GM18505 (cell line): Measurements from ENCODE around the gene HOXC4.
"Not testable (repeated sequence)": the region's sequence is repeated elsewhere in the genome, so short reads cannot be mapped to it uniquely, and the experiment has no call there.

Experiments
- ATAC-seq: cut with Tn5 transposase; IDR thresholded peaks from one replicate; pipeline ENCODE4 v1.9.1; 2021; ENCODE audit not compliant: unreplicated experiment
- POLR2A ChIP-seq: IDR thresholded peaks from 4 replicates; pipeline ENCODE4 v1.6.1; 2011; ENCODE audit warnings: borderline replicate concordance; ENCODE audit not compliant: insufficient read depth, insufficient read length; ENCODE audit errors: extremely low read depth

The HOXC4 gene

DNA sequence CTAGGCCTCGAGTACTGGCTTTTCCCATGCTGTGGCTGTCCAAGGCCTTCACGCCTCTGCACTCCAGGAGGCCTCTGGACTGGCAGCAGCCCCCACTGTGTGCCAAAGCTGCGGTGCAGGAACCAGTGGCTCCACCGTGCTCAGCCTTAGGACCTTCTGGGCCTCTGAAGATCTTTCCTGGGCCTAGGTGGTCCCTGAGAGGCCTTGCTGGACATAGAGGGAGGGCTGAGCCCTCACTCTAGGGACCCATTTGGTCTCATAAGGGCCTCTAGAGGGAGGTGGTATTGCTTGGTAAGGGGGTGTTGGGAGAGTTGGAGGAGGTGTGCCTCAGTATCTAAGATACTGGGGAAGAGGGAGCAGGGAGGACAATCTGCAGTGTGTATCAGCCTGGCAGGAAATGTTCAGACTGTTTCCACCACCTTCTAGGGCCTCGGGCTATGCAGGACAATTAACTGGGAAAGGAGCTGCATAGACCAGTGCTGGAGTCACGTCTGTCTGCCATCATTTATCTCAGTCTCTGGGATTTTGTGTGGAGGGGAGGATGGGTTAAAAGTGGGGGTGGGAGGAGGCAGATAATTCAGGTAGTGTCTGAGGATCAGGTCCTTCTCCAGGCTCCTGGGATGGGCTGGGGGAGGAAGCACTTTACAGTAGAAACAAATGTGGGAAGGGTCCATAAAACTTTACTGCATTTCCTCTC, 17.9 kb upstream of the HOXC4 start:
- ATAC-seq = no peak
- no peak for TF ChIP-seq POLR2A

DNA sequence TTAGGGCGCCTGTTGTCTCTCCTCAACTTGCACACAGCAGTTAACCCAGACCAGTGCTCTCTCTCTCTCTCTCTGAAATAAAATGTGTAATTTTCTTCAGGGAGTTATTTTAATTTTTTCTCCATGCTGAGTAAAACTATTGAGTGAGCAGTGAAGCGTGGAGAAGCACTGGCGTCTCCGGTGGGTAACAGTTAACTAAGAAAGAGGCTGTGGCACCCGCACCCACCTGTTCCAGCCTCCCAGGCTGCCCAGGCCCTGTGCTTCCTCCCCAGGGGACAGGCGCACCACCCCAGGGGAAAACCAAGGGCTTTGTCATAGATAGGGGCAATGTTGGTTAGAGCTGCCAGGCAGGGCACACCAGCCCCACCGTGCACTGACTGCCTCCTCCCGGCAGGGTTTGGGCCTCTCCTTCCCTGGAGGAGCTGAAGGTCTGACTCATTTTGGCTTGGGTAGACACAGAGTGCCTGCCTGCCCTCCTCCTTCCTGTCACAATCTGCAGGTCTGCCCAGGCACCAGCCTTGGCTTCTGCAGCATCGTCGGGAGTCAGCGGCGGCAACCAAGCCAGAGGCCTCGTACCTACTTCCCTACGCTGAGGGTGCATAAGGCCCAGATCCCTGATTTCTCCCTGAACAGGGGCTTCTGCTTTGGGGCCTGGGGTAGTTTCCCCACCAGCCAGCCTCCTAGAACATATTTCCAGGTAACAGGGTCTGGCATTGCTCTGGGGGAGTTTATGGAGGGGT, 16.8 kb upstream of the HOXC4 start:
- TF ChIP-seq POLR2A = no peak
- ATAC-seq = no peak

DNA sequence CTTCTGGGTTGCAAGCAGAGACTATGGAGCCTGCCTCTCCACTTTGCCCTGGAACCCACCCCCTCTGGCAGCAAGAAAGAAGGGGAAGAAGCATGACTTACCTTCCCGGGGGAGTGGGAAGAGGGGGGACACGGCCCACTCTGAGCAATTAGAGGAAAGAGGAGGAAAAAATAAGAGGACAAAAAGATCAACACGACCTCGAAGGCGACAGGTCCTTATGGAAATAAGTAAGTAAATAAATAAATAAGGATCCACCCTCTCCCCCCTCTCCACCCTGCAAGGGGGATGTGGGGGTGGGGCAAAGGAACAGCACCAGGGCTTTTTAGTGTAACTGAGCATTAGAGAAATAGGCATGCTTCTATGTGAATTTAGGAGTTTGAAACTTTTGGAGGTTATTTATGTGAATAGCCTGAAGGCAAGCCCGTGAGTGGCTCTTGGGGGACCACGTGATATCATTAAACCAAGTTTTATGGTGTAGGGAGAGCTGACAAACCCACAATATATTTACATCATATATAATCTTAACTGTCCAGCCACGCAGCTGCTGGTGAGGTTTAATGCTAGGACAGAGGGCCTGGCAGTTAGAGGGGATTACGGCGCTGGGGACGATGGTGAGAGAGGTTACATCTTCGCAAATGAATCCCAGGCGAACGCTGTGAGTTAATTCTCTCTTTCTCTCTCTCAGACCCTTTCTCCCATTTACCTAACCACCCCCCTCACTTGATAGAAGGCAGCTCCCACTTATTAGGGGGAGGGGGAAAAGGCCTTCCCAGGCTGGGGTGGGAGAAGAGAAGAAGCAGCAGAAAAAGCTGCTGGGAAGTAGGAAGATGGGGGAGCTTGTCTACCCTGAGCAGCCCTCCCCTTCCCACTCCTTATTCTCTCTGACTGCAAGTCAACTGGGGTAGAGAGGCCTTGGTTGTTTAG, 16.0 kb upstream of the HOXC4 start:
- ATAC-seq = no peak
- no peak for TF ChIP-seq POLR2A

DNA sequence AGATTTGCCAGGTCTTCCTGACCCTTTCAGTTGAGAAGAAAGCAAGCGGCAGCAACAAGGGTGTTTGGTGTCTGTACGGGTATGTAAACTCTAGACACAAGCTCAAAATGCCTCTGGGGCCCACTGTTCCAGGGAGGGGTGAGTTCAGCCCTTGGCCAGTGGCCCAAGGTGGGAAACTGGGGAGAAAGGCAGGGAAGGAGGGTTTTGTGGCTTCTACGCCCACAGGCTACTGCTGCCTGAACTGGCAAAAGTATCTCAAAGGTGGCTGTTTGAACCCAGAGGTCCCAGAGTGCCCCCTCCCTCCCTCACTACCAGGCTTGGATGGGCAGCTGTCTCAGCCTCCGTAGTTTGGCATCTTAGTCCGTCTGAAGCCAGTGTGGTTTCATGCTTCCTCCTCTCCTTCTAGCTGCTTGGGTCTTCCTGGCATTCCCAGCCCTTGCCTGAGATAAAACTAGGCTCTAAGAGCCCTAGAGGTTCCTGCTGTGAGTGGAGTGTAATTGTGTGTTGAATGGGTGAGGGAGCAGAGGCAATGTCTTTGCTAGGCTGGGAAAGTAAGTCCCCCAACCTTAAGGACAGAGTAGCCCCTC, 15.3 kb upstream of the HOXC4 start:
- no peak for ATAC-seq
- TF ChIP-seq POLR2A = no peak

DNA sequence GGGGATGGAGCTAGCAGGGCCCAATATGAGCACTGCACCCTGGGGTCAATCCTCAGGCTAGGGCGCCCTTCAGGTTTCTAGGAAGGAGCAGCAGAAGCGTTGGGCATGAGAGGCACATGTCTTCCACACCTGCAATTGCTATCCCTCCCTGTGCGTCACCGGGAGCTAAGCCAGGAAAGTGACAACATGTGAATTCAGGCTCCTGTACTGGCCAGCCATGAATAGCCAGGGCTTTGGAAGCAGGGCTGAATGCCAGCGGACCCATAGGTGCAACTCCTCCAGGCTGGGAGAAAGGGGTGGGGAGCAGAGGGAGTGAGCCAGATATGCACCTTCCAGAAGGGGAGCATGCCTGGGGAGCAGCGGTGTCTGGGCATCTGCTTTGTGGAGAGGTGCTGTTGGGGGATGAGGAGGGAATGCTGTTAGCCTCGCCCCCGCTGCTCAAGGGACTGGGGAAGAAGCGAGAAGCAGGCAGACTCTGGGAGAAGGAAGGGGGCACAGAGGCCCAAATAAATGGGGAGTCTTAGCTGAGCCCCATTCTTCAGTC, 14.7 kb upstream of the HOXC4 start:
- ATAC-seq = no peak
- TF ChIP-seq POLR2A = no peak

DNA sequence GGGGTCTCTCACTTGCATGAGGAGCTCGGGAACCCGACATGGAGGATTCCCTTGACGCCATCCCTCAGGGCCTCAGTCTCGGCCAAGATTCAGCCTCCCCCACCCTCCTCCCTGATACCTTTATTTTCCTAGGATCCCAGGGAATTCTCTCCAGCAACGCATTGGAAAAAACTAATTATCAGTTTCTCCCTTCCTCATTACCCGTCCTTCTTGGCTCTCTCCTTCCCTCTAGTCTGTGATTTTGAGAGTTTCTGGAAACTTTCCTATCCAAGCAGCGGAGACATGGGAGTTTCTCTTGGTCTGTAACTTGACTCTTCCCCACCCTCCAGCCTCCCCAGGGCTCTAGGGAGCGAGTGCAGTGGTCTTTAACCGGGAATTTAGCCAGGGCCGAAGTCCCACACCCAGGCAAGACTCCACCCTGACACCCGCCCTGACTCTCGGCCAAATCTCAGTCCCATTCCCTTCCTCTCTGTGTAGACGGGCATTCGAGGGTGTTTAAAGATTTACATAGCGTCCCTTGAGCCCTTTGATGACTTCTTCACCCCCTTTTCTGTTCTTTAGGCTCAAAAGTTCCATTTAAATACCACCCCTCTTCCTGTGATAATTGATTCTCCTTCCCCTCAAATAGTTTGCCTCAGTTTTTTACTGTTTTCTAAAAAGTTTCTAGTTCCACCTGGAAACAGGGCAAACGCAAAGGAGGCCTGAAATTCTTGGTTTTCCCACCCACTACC, 14.1 kb upstream of the HOXC4 start:
- no peak for ATAC-seq
- no peak for TF ChIP-seq POLR2A

DNA sequence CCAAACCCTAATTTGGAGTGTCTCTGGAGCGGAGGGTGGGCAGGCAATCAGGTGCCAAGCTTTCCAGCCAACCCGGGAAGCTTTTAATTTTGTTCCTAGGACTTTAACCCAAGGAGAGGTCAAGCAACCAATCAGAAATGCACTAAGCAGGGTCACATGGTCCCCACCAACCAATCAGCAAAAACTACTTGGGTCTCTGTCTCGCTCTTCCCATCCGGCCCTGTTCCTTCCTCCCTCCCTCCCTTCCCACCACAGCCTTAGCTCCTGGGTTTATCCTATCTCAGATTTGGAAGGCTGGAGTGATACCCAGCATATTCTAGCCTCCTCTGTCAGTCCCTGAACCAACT, 13.5 kb upstream of the HOXC4 start:
- TF ChIP-seq POLR2A = no peak
- ATAC-seq = no peak

DNA sequence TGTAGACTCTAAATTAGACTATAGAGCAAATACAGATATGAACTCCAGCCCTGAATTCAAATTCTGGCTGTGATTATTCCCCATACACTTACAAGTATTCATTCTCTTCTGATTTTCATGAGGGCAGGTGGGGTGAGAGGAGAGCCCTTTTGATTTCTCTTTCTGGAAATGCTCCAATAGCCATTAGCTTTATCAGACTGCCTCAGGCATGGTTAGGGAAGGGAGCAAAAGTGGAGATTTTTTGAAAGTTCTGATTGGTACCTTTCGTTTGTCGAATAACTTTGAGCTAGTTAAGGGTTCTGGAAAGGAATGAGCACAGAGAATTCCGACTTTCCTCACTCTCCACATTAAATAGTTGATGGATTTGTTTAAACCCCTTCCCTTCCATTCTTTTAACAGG, 13.0 kb upstream of the HOXC4 start:
- ATAC-seq = no peak

DNA sequence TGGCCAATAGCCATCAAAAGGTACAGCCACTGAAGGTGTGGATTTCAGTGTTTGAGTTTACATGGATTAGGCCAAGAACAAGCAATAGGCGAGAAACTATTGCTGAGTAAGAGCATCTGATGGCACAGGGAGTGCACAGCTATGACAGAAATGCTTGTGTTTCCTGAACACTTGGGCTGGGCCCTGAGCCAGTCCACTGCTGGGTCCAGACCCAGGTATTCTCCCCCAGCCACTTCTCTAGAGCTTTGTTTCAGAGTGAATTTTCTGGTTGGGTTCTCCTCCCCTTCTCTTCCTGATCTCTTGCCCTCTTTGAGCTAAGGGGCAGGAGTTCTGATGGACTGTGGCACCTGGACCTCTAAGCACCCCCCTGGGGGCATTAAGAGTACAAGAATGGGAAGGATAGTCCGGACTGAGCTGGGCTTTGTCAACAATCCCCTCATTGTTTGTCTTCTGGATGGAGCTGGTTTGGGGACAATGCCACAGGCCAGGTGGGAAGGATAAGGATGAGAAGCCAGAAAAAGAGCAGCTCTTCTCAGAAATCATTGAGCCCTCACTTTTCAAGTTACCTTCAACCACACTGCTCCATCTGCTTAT, 12.4 kb upstream of the HOXC4 start:
- ATAC-seq = no peak
- no peak for TF ChIP-seq POLR2A

More for the DNA sequence above, 13.0 kb upstream of the HOXC4 start:
- no peak for TF ChIP-seq POLR2A

DNA sequence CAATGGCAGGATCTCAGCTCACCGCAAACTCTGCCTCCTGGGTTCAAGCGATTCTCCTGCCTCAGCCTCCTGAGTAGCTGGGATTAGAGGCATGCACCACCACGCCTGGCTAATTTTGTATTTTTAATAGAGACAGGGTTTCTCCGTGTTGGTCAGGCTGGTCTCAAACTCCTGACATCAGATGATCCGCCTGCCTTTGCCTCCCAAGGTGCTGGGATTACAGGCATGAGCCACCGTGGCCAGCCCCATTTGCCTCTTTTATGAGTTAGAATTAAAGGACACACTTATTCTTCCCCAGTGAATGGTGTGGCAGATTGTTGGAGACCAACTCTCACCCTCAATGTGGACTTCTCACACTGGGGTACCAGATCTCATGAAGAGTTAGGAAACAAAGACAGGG, 11.6 kb upstream of the HOXC4 start:
- ATAC-seq = not testable (repeated sequence)

DNA sequence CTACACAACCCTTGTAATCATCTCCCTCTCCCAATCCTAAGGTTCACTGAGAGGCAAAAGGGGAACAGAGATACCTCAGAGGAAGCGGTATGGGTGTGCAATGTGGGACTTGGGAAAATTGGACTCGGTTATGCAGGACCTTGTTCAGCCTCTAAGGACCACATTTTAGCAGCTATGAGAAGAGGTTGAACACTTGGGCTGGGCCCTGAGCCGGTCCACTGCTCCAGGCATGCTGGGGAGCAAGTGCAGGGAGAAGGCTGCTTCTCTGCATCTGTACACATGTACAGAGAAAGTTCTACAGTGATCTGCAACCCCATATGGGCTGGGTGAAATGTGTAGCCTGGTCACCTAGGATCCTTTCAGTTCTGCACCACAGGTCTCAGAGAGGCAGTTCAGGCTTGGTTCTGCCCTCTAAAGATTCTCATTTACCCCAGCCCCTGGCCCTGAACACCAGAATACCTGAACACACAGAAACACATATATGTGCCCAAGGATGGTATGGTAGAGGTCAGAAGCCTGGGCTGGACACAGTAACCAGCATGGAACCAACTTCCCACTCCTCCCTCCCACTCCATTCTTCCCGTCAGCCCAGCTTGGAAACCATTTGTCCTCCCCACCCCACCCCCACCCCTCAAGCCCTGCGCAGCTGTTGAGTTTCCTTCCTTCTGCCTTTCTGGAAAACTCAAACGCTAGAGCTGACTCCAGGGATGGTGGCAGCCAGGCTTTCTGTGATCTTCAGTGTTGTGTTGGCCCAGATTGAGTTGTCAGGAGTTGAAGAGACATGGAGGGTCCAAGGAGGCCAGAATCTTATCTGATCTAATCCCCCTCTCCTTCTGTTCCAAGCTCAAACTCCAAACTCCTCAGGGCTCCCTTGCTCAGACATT, 10.4 kb upstream of the HOXC4 start:
- no peak for TF ChIP-seq POLR2A
- ATAC-seq = no peak
